GM23338 (cell line): Measurements from ENCODE around the gene NPC1L1.

Experiments
- CREB1 ChIP-seq: fragments of 250-450 bp; sonication (Bioruptor Pico); IDR thresholded peaks from 2 replicates; pipeline ENCODE4 v1.5.0; 2020; ENCODE audit warnings: low read depth, mild to moderate bottlenecking, moderate library complexity
- CTCF ChIP-seq, 2 experiments: fragments of 200-600 bp in 1 of 2; sonication (generic) in 1 of 2; conservative IDR thresholded peaks; 2 replicates each; pipeline versions ENCODE4 v1.5.1 to v1.6.1; 2016 to 2017; ENCODE audit warnings: antibody characterized with exemption in 2 of 2, low read depth in 2 of 2, mild to moderate bottlenecking in 2 of 2, moderate library complexity in 1 of 2
- ETS1 ChIP-seq: IDR thresholded peaks from 2 replicates; pipeline ENCODE4 v1.6.1; 2016; ENCODE audit warnings: antibody characterized with exemption
- EZH2 ChIP-seq: fragments of 200-600 bp; sonication (generic); IDR thresholded peaks from one replicate; pipeline ENCODE4 v1.8.0; 2017; ENCODE audit warnings: antibody characterized with exemption, mild to moderate bottlenecking, low read depth; ENCODE audit not compliant: unreplicated experiment
- EZH2phosphoT487 ChIP-seq: fragments of 200-600 bp; sonication (generic); IDR thresholded peaks from one replicate; pipeline ENCODE4 v1.8.1; 2018; ENCODE audit warnings: antibody characterized with exemption; ENCODE audit not compliant: unreplicated experiment
- POLR2AphosphoS5 ChIP-seq: IDR thresholded peaks from 2 replicates; pipeline ENCODE4 v1.6.1; 2016; ENCODE audit warnings: antibody characterized with exemption, low read depth
- REST ChIP-seq: IDR thresholded peaks from one replicate; pipeline ENCODE4 v1.6.1; 2018; ENCODE audit warnings: antibody characterized with exemption; ENCODE audit not compliant: unreplicated experiment
- ZNF114 ChIP-seq: fragments of 250-450 bp; sonication (Bioruptor Pico); IDR thresholded peaks from 2 replicates; pipeline ENCODE4 v1.5.0; 2020; ENCODE audit warnings: mild to moderate bottlenecking, moderate library complexity
- ZNF331 ChIP-seq: fragments of 250-450 bp; sonication (Bioruptor Pico); IDR thresholded peaks from 2 replicates; pipeline ENCODE4 v1.5.0; 2020; ENCODE audit warnings: low read depth, mild to moderate bottlenecking, moderate library complexity

GRCh38 chr7:44488955-44489354 lies 52.2 kb downstream of the NPC1L1 start:
- TF ChIP-seq REST = no peak
- no peak for TF ChIP-seq CTCF (conservative IDR thresholded peaks at IDR 0.05; ENCODE audit: low read depth in 2 of 2)
- TF ChIP-seq POLR2AphosphoS5 = no peak
- no peak for TF ChIP-seq CREB1 (CRISPR knock-in tag)
- TF ChIP-seq EZH2phosphoT487 = no peak
- TF ChIP-seq EZH2 = no peak
- no peak for TF ChIP-seq ETS1
- TF ChIP-seq ZNF114 (CRISPR knock-in tag) = no peak
- TF ChIP-seq ZNF331 = no peak
